MM.1S (cell line): Measurements from ENCODE around the gene EEF2KMT.

Source experiments
- DNase-seq: peaks from one replicate; pipeline ENCODE4 v3.0.0-alpha.2; 2015
- H2AFZ ChIP-seq: fragments of 300-600 bp; sonication (generic); 2 replicates; pipeline ENCODE4 v1.6.0; 2016; ENCODE audit warnings: antibody characterized with exemption, low read length
- H3F3A ChIP-seq: fragments of 300-600 bp; sonication (generic); 2 replicates; pipeline ENCODE4 v1.6.1; 2016; ENCODE audit warnings: mild to moderate bottlenecking, antibody characterized with exemption, low read length, moderate library complexity, mixed read lengths; ENCODE audit not compliant: insufficient read depth
- H3K27ac ChIP-seq: fragments of 300-600 bp; sonication (generic); 2 replicates; pipeline ENCODE4 v1.5.1; 2016; ENCODE audit warnings: mild to moderate bottlenecking, low read length
- H3K27me3 ChIP-seq: fragments of 300-600 bp; sonication (generic); replicated peaks from 2 replicates; pipeline ENCODE4 v1.6.0; 2016; ENCODE audit warnings: low read length; ENCODE audit not compliant: insufficient read depth
- H3K36me3 ChIP-seq: fragments of 300-600 bp; sonication (generic); replicated peaks from 2 replicates; pipeline ENCODE4 v1.6.1; 2016; ENCODE audit warnings: mild to moderate bottlenecking, low read length, mixed read lengths; ENCODE audit not compliant: insufficient read depth
- H3K4me1 ChIP-seq: fragments of 300-600 bp; sonication (generic); 2 replicates; pipeline ENCODE4 v1.6.1; 2016; ENCODE audit warnings: low read length, mixed read lengths
- H3K4me2 ChIP-seq: fragments of 300-600 bp; sonication (generic); 2 replicates; pipeline ENCODE4 v1.6.0; 2016; ENCODE audit warnings: low read depth, low read length
- H3K4me3 ChIP-seq: fragments of 300-600 bp; sonication (generic); 2 replicates; pipeline ENCODE4 v1.5.1; 2016; ENCODE audit warnings: low read length, mixed read lengths
- H3K79me2 ChIP-seq: fragments of 300-600 bp; sonication (generic); 2 replicates; pipeline ENCODE4 v1.6.1; 2016; ENCODE audit warnings: mixed run types, low read length, mixed read lengths
- H3K9ac ChIP-seq: fragments of 300-600 bp; sonication (generic); 2 replicates; pipeline ENCODE4 v1.6.1; 2016; ENCODE audit warnings: low read length, mixed read lengths
- H3K9me2 ChIP-seq: fragments of 300-600 bp; sonication (generic); replicated peaks from 2 replicates; pipeline ENCODE4 v1.6.1; 2016; ENCODE audit warnings: mild to moderate bottlenecking, low read length, mixed read lengths; ENCODE audit not compliant: insufficient read depth
- H3K9me3 ChIP-seq: fragments of 300-600 bp; sonication (generic); replicated peaks from 2 replicates; pipeline ENCODE4 v1.6.1; 2016; ENCODE audit warnings: mild to moderate bottlenecking, low read length, mixed read lengths; ENCODE audit not compliant: insufficient read depth
- H4K20me1 ChIP-seq: fragments of 300-600 bp; sonication (generic); 2 replicates; pipeline ENCODE4 v1.6.1; 2016; ENCODE audit warnings: mild to moderate bottlenecking, low read length, moderate library complexity, mixed read lengths; ENCODE audit not compliant: insufficient read depth
- CTCF ChIP-seq: fragments of 300-600 bp; sonication (generic); IDR thresholded peaks from 2 replicates; pipeline ENCODE4 v1.5.1; 2016; ENCODE audit warnings: antibody characterized with exemption, low read length, mixed read lengths
- EZH2 ChIP-seq: fragments of 300-600 bp; sonication (generic); optimal IDR thresholded peaks from 2 replicates; pipeline ENCODE3; 2017; ENCODE audit warnings: low read depth, mild to moderate bottlenecking, antibody characterized with exemption, low read length, mixed read lengths
- EZH2phosphoT487 ChIP-seq: fragments of 300-600 bp; sonication (generic); IDR thresholded peaks from 2 replicates; pipeline ENCODE4 v1.6.1; 2018; ENCODE audit warnings: antibody characterized with exemption, low read length

The EEF2KMT gene

GRCh38 chr16:5073279-5073629 is 24.3 kb downstream of the EEF2KMT start:
- Histone ChIP-seq H3F3A (peaks cover 5% of the 10 kb centered on the region), H3K9me2 (no peaks in the 10 kb centered on the region), H2AFZ (no peak overlapping the region), H3K27me3 (no peaks in the 10 kb centered on the region), H3K79me2 (peaks cover 26% of the 10 kb centered on the region), H3K4me3 (no peak overlapping the region), H3K4me1 (peaks cover 14% of the 10 kb centered on the region), H3K36me3 (no peaks in the 10 kb centered on the region), H3K27ac (no peak overlapping the region), H4K20me1 (no peaks in the 10 kb centered on the region), H3K9me3 (no peaks in the 10 kb centered on the region), H3K4me2 (peak overlapping the region; percentile 73; the same call in 1 of the 2 replicates), H3K9ac (no peak overlapping the region)
- DNase-seq: no peak
- TF ChIP-seq EZH2 (no peak), EZH2phosphoT487 (no peak), CTCF (no peak)

GRCh38 chr16:5072334-5073278 is 25.0 kb downstream of the EEF2KMT start:
- Histone ChIP-seq H3K27ac (peak overlapping the region; percentile 68; the same call in 1 of the 2 replicates), H3F3A (peaks cover 5% of the 10 kb centered on the region), H3K4me3 (peak overlapping the region; percentile 91), H3K4me2 (peak overlapping the region; percentile 73), H3K36me3 (no peaks in the 10 kb centered on the region), H3K9me2 (no peaks in the 10 kb centered on the region), H3K79me2 (peaks cover 26% of the 10 kb centered on the region), H4K20me1 (no peaks in the 10 kb centered on the region), H3K27me3 (0 out of 2 replicates have a peak, but pooled peaks cover 1% of the 10 kb centered on the region), H3K4me1 (peaks cover 14% of the 10 kb centered on the region), H3K9me3 (no peaks in the 10 kb centered on the region), H3K9ac (peak overlapping the region; percentile 77), H2AFZ (peak overlapping the region; percentile 88)
- DNase-seq: no peak
- TF ChIP-seq EZH2phosphoT487 (no peak), EZH2 (no peak), CTCF (no peak)

- Histone ChIP-seq H3K4me1 (peaks cover 14% of the 10 kb centered on the region), H3K9me2 (no peaks in the 10 kb centered on the region), H3K27ac (peak within 1 kb of the TSS; percentile 68), H2AFZ (peak within 1 kb of the TSS; percentile 88), H3K79me2 (peaks cover 26% of the 10 kb centered on the region), H3F3A (peaks cover 5% of the 10 kb centered on the region), H3K9ac (peak within 1 kb of the TSS; percentile 77), H3K36me3 (no peaks in the 10 kb centered on the region), H3K4me2 (peak within 1 kb of the TSS; percentile 73), H4K20me1 (no peaks in the 10 kb centered on the region), H3K9me3 (no peaks in the 10 kb centered on the region), H3K4me3 (peak within 1 kb of the TSS; percentile 91), H3K27me3 (peaks cover 9% of the 10 kb centered on the region; the same call in 1 of the 2 replicates)
- DNase-seq: peak; percentile 90
- TF ChIP-seq CTCF (no peak), EZH2 (no peak), EZH2phosphoT487 (no peak)
Observed at GRCh38 chr16:5071681-5072333, 25.8 kb downstream of the EEF2KMT start, which contains the start of gene ALG1. ALG1 (plus strand) TSS chr16:5071843; CDS start chr16:5071850, 7 bp downstream.
